GM21390 (cell line): Measurements from ENCODE around the gene SRP9.
"Not testable (repeated sequence)": the region's sequence is repeated elsewhere in the genome, so short reads cannot be mapped to it uniquely, and the experiment has no call there.

ENCODE experiments used
- ATAC-seq: cut with Tn5 transposase; IDR thresholded peaks from one replicate; pipeline ENCODE4 v1.9.1; 2021; ENCODE audit not compliant: unreplicated experiment

Gene SRP9

GRCh38 chr1:225774281-225775147 lies 3.1 kb upstream of the SRP9 start:
- no peak for ATAC-seq

GRCh38 chr1:225776294-225776693 lies 1.3 kb upstream of the SRP9 start:
- ATAC-seq = no peak

- peak; percentile 16 for ATAC-seq
Measured at GRCh38 chr1:225777058-225777582, 506 bp upstream of the SRP9 start.

DNA sequence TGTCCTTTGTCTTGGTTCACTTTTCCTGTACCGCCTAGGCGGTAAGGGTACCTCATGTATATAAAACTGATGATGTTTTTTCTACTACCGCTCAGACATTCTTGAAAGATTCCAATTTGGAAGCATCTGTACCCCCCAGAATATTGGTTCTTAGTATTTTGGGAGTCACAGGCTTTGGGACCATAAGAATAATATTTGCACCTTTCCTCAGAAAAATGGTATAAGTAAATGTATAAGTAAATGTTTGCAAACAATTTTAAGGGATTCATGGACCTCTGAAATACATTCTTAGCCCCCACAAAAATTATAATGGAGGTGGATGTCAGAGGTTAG lies 677 bp downstream of the SRP9 start:
- ATAC-seq = no peak

DNA sequence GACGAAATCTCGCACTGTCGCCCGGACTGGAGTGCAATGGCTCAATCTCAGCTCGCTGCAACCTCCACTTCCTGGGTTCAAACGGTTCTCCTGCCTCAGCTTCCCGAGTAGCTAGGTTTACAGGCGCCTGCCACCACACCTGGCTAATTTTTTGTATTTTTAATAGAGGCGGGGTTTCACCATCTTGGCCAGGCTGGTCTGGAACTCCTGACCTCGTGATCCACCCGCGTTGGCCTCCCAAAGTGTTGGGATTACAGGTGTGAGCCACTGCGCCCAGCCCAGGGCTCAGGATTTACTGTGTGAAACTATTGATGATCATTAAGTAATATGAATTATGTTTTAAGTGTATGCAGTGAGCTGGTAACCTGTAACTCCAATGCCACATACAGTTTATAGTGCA lies 1.5 kb downstream of the SRP9 start:
- ATAC-seq = not testable (repeated sequence)

DNA sequence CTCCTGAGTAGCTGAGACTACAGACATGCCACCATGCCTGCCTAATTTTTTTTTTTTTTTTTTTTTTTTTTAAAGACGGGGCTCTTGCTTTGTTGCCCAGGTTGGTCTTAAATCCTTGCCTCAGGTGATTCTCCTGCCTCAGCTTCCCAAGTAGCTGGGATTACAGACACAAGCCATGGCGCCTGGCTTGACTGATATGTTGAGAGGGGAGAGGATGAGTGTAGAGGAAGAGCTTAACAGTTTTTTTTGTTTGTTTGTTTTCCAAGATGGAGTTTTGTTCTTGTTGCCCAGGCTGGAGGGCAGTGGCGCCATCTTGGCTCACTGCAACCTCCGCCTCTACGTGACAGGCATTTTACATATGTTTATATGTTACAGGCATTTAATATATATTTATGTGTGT lies 2.5 kb downstream of the SRP9 start:
- no peak for ATAC-seq

DNA sequence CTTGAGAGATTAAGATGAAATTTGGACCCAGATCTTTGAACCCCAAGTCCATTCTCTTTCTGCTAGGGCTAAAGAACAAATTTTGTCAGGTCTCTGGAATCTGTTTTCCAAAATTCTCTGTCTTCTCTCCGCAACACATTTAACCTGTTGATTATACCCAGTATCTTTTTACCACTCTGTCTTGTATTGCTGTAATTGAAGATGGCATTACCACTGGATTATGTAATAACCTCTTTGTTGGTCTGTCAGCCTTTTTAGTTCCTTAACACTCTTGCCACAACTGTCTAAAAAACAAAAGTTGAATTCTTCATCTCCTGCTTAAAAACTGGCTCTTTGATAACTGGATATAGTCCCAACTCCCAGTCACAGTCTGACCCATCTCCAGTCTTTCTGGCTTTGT lies 3.0 kb downstream of the SRP9 start:
- no peak for ATAC-seq

DNA sequence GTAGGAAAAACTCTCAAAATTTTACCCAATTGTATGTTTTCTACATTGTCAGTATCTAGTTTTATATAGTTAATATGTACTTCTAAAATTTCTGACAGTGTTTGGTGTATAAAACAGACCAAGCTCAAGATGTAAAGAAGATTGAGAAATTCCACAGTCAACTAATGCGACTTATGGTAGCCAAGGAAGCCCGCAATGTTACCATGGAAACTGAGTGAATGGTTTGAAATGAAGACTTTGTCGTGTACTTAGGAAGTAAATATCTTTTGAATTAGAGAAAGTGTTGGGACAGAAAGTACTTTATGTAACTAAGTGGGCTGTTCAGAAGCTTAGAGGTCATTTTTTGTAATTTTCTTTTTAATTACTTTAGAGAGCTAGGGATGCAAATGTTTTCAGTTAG lies 11.5 kb downstream of the SRP9 start:
- not testable (repeated sequence) for ATAC-seq

DNA sequence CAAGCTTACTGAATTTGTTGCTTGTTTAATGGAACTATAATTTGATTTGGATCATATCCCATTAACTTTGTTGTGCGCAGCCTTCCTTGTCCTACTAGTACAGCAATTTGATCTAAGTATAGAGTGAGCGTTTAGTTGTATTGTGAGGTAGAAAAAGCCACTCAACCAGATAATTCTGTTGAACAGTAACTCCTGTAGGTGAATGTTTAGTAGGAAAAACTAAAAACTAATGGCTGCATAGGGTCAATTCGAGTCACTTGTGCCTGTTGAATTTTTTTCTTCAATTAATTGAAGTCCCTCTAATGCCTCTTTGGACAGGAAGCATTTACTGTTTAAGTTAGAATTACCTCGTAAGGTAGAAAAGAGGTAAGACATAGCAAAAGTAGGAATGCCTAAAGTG lies 17.3 kb downstream of the SRP9 start:
- no peak for ATAC-seq

GRCh38 chr1:225796097-225796496 lies 18.5 kb downstream of the SRP9 start:
- not testable (repeated sequence) for ATAC-seq

GRCh38 chr1:225801146-225801545 lies 23.5 kb downstream of the SRP9 start:
- ATAC-seq = not testable (repeated sequence)

- ATAC-seq = no peak
Measured at GRCh38 chr1:225806249-225806648, 28.6 kb downstream of the SRP9 start.

DNA sequence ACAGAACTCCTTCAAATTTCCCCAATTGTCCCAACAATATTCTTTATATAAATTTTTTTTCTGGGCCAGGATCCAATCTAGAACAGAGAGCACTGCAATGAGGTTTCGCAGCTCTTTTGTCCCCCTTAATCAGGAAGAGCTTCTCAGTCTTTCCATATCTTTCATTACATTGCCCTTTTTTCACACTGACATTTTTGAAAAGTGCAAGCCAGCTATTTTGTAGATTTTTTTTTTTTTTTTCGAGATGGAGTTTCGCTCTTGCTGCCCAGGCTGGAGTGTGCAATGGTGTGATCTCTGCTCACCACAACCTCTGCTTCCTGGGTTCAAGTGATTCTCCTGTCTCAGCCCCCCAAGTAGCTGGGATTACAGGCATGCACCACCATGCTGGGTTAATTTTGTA lies 29.1 kb downstream of the SRP9 start:
- ATAC-seq = not testable (repeated sequence)

- no peak for ATAC-seq
Measured at GRCh38 chr1:225808136-225808535, 30.5 kb downstream of the SRP9 start.

DNA sequence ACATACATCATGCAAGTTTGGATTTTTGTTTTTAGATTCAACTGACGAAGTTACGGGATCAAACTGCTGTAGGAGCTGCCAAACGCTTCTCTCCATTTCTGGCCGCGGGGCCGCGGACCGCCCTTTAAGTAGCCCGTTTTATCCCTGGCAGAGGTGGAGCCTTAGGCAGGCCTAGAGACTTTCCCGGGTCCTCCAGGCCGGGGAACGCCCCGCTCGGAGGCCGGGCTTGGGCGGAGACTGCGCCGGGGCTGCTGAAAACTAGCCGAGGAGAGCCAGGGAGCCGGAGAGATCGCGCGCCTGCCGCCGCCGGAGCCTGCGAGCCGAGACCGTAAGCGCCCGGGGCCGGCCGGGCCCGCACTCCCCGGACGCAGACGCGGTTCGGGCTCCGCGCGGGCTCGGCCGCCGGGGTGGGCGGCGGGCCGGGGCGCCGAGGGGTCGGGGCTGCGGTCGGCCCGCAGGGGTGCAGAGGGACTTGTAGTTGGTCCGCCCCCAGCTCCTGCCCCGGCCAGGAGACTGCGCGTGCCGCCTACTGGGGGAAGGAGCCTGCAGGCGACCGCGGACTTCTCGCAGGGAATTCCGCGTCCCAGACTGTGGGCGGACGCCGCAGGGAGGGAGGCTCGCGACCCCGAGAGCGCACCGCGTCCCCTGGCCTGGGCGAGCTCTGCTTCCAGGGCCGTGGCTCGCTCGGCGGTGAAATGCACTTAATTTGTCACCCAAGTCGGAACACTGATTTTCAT lies 32.4 kb downstream of the SRP9 start, which contains the start of gene EPHX1:
Gene EPHX1, plus strand, starts transcription at position 283 of the 737 bp plus-strand sequence. CDS start 18,606 bp downstream, outside the sequence.
- peak; percentile 97 for ATAC-seq

DNA sequence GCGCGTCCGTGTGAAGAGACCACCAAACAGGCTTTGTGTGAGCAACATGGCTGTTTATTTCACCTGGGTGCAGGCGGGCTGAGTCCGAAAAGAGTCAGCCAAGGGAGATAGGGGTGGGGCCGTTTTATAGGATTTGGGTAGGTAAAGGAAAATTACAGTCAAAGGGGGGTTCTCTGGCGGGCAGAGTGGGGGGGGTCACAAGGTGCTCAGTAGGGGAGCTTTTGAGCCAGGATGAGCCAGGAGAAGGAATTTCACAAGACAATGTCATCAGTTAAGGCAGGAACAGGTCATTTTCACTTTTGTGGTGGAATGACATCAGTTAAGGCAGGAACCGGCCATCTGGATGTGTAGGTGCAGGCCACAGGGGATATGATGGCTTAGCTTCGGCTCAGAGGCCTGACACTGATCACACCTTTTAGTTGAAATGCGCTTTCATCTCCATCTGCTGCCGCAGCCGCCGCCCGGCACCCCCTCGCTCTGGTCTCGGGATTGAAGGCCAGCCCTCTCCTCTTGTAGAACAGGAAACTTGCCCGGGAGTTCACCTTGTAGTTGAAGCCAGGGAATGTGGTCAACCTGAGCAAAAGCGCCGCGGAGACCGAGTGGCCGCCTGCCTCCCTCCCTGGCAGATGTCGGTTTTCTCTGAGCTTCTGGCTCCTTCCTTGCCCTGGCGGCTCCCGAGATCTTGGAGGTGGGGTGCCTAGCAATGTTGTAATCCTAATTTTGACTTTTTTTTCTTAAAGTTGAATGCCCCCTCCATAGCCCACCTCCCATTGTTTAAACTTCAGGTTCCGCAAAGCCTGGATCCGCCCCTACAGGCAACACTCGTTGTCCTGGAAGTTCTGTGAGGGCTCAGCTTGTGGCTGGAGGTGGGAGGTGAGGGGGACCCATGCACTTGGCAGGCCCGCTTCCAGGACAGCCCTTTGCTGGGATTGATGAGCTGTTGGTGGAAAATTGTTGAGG lies 33.2 kb downstream of the SRP9 start:
- not testable (repeated sequence) for ATAC-seq

GRCh38 chr1:225811622-225812487 lies 34.2 kb downstream of the SRP9 start:
- no peak for ATAC-seq

DNA sequence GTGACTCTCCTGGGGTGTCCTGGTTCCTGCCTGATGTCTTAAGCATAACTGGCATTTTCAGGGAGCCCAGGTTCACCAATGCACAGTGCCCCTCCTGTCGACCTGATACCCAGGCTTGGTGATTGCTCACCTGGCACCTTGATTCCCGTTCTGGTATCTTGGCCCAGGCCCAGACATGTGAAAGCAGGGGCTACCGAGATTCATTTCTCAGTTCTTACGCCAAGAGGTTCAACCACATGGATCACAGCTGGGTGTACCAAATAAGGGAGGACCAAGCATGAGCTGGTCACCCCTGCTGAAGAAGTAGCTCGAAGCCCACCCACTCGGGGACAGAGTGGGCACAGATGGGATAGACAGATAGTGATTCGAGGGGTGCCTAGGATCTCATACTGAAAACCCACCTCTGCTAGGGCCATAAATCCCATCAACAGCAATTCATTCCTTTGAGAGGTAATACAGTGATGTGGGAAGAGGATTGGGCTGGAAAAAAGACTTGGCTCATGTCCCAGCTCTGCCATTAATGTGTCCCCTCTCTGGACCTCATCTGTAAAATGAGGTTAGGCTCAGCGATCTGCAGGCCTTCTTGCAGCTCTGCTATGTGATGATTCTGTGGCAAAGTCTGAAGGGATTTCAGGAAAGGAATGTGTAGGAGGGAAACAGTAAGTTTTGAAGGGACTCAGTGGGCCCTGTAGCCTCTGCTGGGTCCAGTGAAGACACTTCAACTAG lies 35.0 kb downstream of the SRP9 start:
- ATAC-seq = no peak
